Bronchial epithelial cell (primary cell): ENCODE results near the gene IL1RN. TPM values are rescaled to one million over a fixed set of nuclear protein-coding genes. Genes with fewer than 3 reads are reported as not detected.
A peak's percentile ranks its signal among the peaks of the same experiment; 100 is the strongest.

Experiments used
- DNase-seq: peaks from one replicate; pipeline ENCODE4 v3.0.0-alpha.2; 2010; ENCODE audit warnings: low read depth
- FAIRE-seq: peaks from 2 replicates; lab custom pipeline; 2011; peaks lifted over from hg19 to GRCh38; lab: Jason Lieb, UNC
- H3K27me3 ChIP-seq: 2 replicates; pipeline ENCODE4 v1.5.1; 2011; ENCODE audit warnings: low read length; ENCODE audit not compliant: control insufficient read depth, insufficient read depth
- H3K36me3 ChIP-seq: 2 replicates; pipeline ENCODE4 v1.5.1; 2011; ENCODE audit warnings: low read length; ENCODE audit not compliant: control insufficient read depth, insufficient read depth
- H3K4me3 ChIP-seq: 2 replicates; pipeline ENCODE4 v1.5.1; 2011; ENCODE audit warnings: mild to moderate bottlenecking, low read depth, low read length, control low read depth
- CTCF ChIP-seq: IDR thresholded peaks from 2 replicates; pipeline ENCODE4 v1.5.1; 2011; ENCODE audit warnings: mild to moderate bottlenecking, moderate library complexity, low read length, control low read depth, inconsistent platforms; ENCODE audit not compliant: insufficient read depth, severe bottlenecking
- total RNA-seq: library from RNA; depleted of rRNA; stranded (reverse); fragments of >200 nt; gene quantifications from 2 replicates; pipeline ENCODE4 v1.2.1, GENCODE V29; 2014

The IL1RN gene
- total RNA-seq, 1 donor from 2014 or later: 71.9 TPM

GRCh38 chr2:113111121-113111520 is 16.3 kb upstream of the IL1RN start:
- no peaks in the 10 kb centered on the region for H3K27me3 ChIP-seq
- H3K36me3 ChIP-seq: no peaks in the 10 kb centered on the region
- TF ChIP-seq CTCF: no peak
- DNase-seq: no peak
- H3K4me3 ChIP-seq: no peak overlapping the region
- FAIRE-seq: no peak

GRCh38 chr2:113111823-113112287 is 15.5 kb upstream of the IL1RN start:
- DNase-seq (peak; percentile 86), FAIRE-seq (no peak)
- Histone ChIP-seq H3K4me3 (no peak overlapping the region), H3K36me3 (no peaks in the 10 kb centered on the region), H3K27me3 (no peaks in the 10 kb centered on the region)
- no peak for TF ChIP-seq CTCF

GRCh38 chr2:113112441-113112840 is 15.0 kb upstream of the IL1RN start:
- no peak for FAIRE-seq
- H3K27me3 ChIP-seq: no peaks in the 10 kb centered on the region
- no peak for TF ChIP-seq CTCF
- H3K36me3 ChIP-seq: no peaks in the 10 kb centered on the region
- no peak for DNase-seq
- H3K4me3 ChIP-seq: no peak overlapping the region

GRCh38 chr2:113112871-113113270 is 14.5 kb upstream of the IL1RN start:
- no peak for FAIRE-seq
- Histone ChIP-seq H3K27me3 (no peaks in the 10 kb centered on the region), H3K36me3 (no peaks in the 10 kb centered on the region), H3K4me3 (no peak overlapping the region)
- no peak for DNase-seq
- TF ChIP-seq CTCF: no peak

- FAIRE-seq: no peak
- Histone ChIP-seq H3K4me3 (no peak overlapping the region), H3K27me3 (no peaks in the 10 kb centered on the region), H3K36me3 (no peaks in the 10 kb centered on the region)
- no peak for TF ChIP-seq CTCF
- peak; percentile 87 for DNase-seq
Measured at GRCh38 chr2:113113807-113114206, 13.6 kb upstream of the IL1RN start.

- DNase-seq (peak; percentile 97), FAIRE-seq (no peak)
- no peaks in the 10 kb centered on the region for H3K27me3 ChIP-seq
- TF ChIP-seq CTCF: no peak
- H3K4me3 ChIP-seq: no peak overlapping the region
- H3K36me3 ChIP-seq: no peaks in the 10 kb centered on the region
Measured at GRCh38 chr2:113114224-113114945, 13.0 kb upstream of the IL1RN start.
